GM18505 (cell line): ENCODE data around the gene LCN1.

ENCODE experiments used
- ATAC-seq: cut with Tn5 transposase; IDR thresholded peaks from one replicate; pipeline ENCODE4 v1.9.1; 2021; ENCODE audit not compliant: unreplicated experiment
- POLR2A ChIP-seq: IDR thresholded peaks from 4 replicates; pipeline ENCODE4 v1.6.1; 2011; ENCODE audit warnings: borderline replicate concordance; ENCODE audit not compliant: insufficient read depth, insufficient read length; ENCODE audit errors: extremely low read depth

Gene LCN1

GRCh38 chr9:135492886-135493669 is 28.2 kb upstream of the LCN1 start:
- ATAC-seq = no peak
- no peak for TF ChIP-seq POLR2A

GRCh38 chr9:135494791-135495559 is 26.3 kb upstream of the LCN1 start:
- ATAC-seq = no peak
- TF ChIP-seq POLR2A = no peak

- no peak for ATAC-seq
- TF ChIP-seq POLR2A = no peak
Observed at GRCh38 chr9:135498381-135499126, 22.7 kb upstream of the LCN1 start.

GRCh38 chr9:135499326-135500070 is 21.7 kb upstream of the LCN1 start:
- no peak for TF ChIP-seq POLR2A
- no peak for ATAC-seq

- ATAC-seq = no peak
- TF ChIP-seq POLR2A = no peak
Observed at GRCh38 chr9:135500071-135500524, 21.1 kb upstream of the LCN1 start.

GRCh38 chr9:135500525-135501260 is 20.5 kb upstream of the LCN1 start, which contains the start of gene MRPS2:
TSS of gene MRPS2 (plus strand) at chr9:135500682. CDS start at chr9:135500711, 29 bp downstream.
- TF ChIP-seq POLR2A = peak; percentile 77

GRCh38 chr9:135501261-135502167 is 19.7 kb upstream of the LCN1 start:
- no peak for ATAC-seq

More at GRCh38 chr9:135500525-135501260, 20.5 kb upstream of the LCN1 start, which contains the start of gene MRPS2:
- ATAC-seq = peak; percentile 76

GRCh38 chr9:135502168-135502872 is 18.9 kb upstream of the LCN1 start:
- no peak for ATAC-seq
- TF ChIP-seq POLR2A = no peak

More at GRCh38 chr9:135501261-135502167, 19.7 kb upstream of the LCN1 start:
- no peak for TF ChIP-seq POLR2A

- no peak for TF ChIP-seq POLR2A
- no peak for ATAC-seq
Observed at GRCh38 chr9:135502873-135503321, 18.3 kb upstream of the LCN1 start.
